Measurements from ENCODE around the gene KLHL33. TPM values are rescaled to one million over a fixed set of nuclear protein-coding genes. Genes with fewer than 3 reads are reported as not detected.

Gene KLHL33
- polyA plus RNA-seq, 1 experiment, result 0.22 TPM

GRCh38 chr14:20441461-20441860, 5.5 kb upstream of the KLHL33 start:
- Histone ChIP-seq H3K27me3 (ENCODE audit: control insufficient read depth, insufficient read depth, low read length) (no peaks in the 10 kb centered on the region), H3K4me3 (ENCODE audit: low read depth, low read length) (no peak overlapping the region), H3K36me3 (ENCODE audit: control insufficient read depth, insufficient read depth, low read length) (peaks cover under 1% of the 10 kb centered on the region; the same call in 1 of the 2 replicates)
- TF ChIP-seq CTCF (IDR thresholded peaks at IDR 0.05; ENCODE audit: insufficient read depth, low read depth, low read length), result no peak
- no peak for DNase-seq (ENCODE audit: low read depth)
- CTCF ChIA-PET, result interaction anchor here (1.8 kb wide), 1 partner anchor 13 kb away, joined by 4 read pairs; no protein-coding TSS in a partner anchor
- POLR2A ChIA-PET, result no interaction called here

GRCh38 chr14:20440882-20441281, 4.9 kb upstream of the KLHL33 start:
- H3K4me3 ChIP-seq (ENCODE audit: low read depth, low read length), result no peak overlapping the region
- no peak for DNase-seq (ENCODE audit: low read depth)
- no peaks in the 10 kb centered on the region for H3K27me3 ChIP-seq (ENCODE audit: control insufficient read depth, insufficient read depth, low read length)
- POLR2A ChIA-PET, result no interaction called here
- no peaks in the 10 kb centered on the region for H3K36me3 ChIP-seq (ENCODE audit: control insufficient read depth, insufficient read depth, low read length)
- CTCF ChIA-PET, result interaction anchor here (0.6 to 1.8 kb wide), 2 partner anchors 12 to 651 kb away, joined by 3 to 4 read pairs; no protein-coding TSS in a partner anchor
- no peak for TF ChIP-seq CTCF (IDR thresholded peaks at IDR 0.05; ENCODE audit: insufficient read depth, low read depth, low read length)

GRCh38 chr14:20440465-20440864, 4.5 kb upstream of the KLHL33 start:
- H3K4me3 ChIP-seq (ENCODE audit: low read depth, low read length), result no peak overlapping the region
- TF ChIP-seq CTCF (IDR thresholded peaks at IDR 0.05; ENCODE audit: insufficient read depth, low read depth, low read length), result no peak
- POLR2A ChIA-PET, result no interaction called here
- DNase-seq (ENCODE audit: low read depth), result no peak
- no peaks in the 10 kb centered on the region for H3K27me3 ChIP-seq (ENCODE audit: control insufficient read depth, insufficient read depth, low read length)
- H3K36me3 ChIP-seq (ENCODE audit: control insufficient read depth, insufficient read depth, low read length), result no peaks in the 10 kb centered on the region
- CTCF ChIA-PET, result interaction anchor here (0.6 to 1.8 kb wide), 2 partner anchors 12 to 651 kb away, joined by 3 to 4 read pairs; no protein-coding TSS in a partner anchor

- ChIA-PET CTCF (interaction anchor here (1.5 kb wide), 1 partner anchor 23 kb away, joined by 3 read pairs; no protein-coding TSS in a partner anchor), POLR2A (no interaction called here)
- no peak for DNase-seq (ENCODE audit: low read depth)
- no peak for TF ChIP-seq CTCF (IDR thresholded peaks at IDR 0.05; ENCODE audit: insufficient read depth, low read depth, low read length)
- no peaks in the 10 kb centered on the region for H3K36me3 ChIP-seq (ENCODE audit: control insufficient read depth, insufficient read depth, low read length)
- no peak overlapping the region for H3K4me3 ChIP-seq (ENCODE audit: low read depth, low read length)
- H3K27me3 ChIP-seq (ENCODE audit: control insufficient read depth, insufficient read depth, low read length), result no peaks in the 10 kb centered on the region
Observed at GRCh38 chr14:20438664-20439063, 2.7 kb upstream of the KLHL33 start.

GRCh38 chr14:20436363-20436755, 393 bp upstream of the KLHL33 start:
- H3K27me3 ChIP-seq (ENCODE audit: control insufficient read depth, insufficient read depth, low read length), result no peaks in the 10 kb centered on the region
- no peak overlapping the region for H3K4me3 ChIP-seq (ENCODE audit: low read depth, low read length)
- H3K36me3 ChIP-seq (ENCODE audit: control insufficient read depth, insufficient read depth, low read length), result no peaks in the 10 kb centered on the region
- DNase-seq (ENCODE audit: low read depth), result peak; percentile 18
- TF ChIP-seq CTCF (IDR thresholded peaks at IDR 0.05; ENCODE audit: insufficient read depth, low read depth, low read length), result no peak
- CTCF ChIA-PET, result interaction anchor here (0.8 to 4.5 kb wide), 4 partner anchors 9 to 108 kb away, joined by 3 to 17 read pairs (median 4); partner anchors contain the start of gene TEP1
- POLR2A ChIA-PET, result no interaction called here

All from BJ (cell line).